Transverse colon (tissue), 4 donors: ENCODE measurements around the gene NTMT2.

ENCODE experiments used
- CTCF ChIP-seq, 5 experiments: fragments of 200-600 bp in 3 of 5; fragments of 450-650 bp in 2 of 5; sonication (generic) in 3 of 5; IDR thresholded peaks; 1 replicate in 2 of 5; 2 replicates in 3 of 5; pipeline ENCODE4 v1.5.1; 2016 to 2017; ENCODE audit warnings: antibody characterized with exemption in 5 of 5, inconsistent platforms in 3 of 5, mild to moderate bottlenecking in 2 of 5, moderate library complexity in 1 of 5
- EP300 ChIP-seq: sonication (generic); formaldehyde crosslinking; IDR thresholded peaks from one replicate; pipeline ENCODE4 v1.6.1; 2017; ENCODE audit warnings: antibody characterized with exemption, low read depth
- POLR2A ChIP-seq: fragments of 450-650 bp; IDR thresholded peaks from one replicate; pipeline ENCODE4 v1.6.1; 2016; ENCODE audit warnings: antibody characterized with exemption, mild to moderate bottlenecking, moderate library complexity
- POLR2AphosphoS5 ChIP-seq, 3 donors: sonication (generic); formaldehyde crosslinking; IDR thresholded peaks; one replicate each; pipeline ENCODE4 v1.6.1; 2016; ENCODE audit warnings: antibody characterized with exemption in 3 of 3

- TF ChIP-seq CTCF (IDR thresholded peaks at IDR 0.05) (no peak), POLR2AphosphoS5 (IDR thresholded peaks at IDR 0.05) (no peak), POLR2A (no peak), EP300 (no peak)
Observed at GRCh38 chr1:170149241-170149640, 3.5 kb downstream of the NTMT2 start.
